DND-41 (cell line): ENCODE measurements around the gene SIT1.
"Not testable (repeated sequence)": the region's sequence is repeated elsewhere in the genome, so short reads cannot be mapped to it uniquely, and the experiment has no call there.

ENCODE experiments used
- CTCF ChIP-seq: IDR thresholded peaks from 2 replicates; pipeline ENCODE4 v1.5.1; 2012; ENCODE audit warnings: borderline replicate concordance, low read length, moderate library complexity, mild to moderate bottlenecking; ENCODE audit not compliant: poor library complexity, severe bottlenecking; ENCODE audit errors: extremely low read depth
- EZH2 ChIP-seq: IDR thresholded peaks from 3 replicates; pipeline ENCODE4 v1.6.1; 2012; ENCODE audit warnings: borderline replicate concordance, low read depth, mild to moderate bottlenecking, moderate library complexity, low read length, inconsistent platforms; ENCODE audit not compliant: severe bottlenecking

- TF ChIP-seq CTCF, EZH2: not testable (repeated sequence)
Observed at GRCh38 chr9:35636877-35637246, 13.9 kb downstream of the SIT1 start.
